Skeletal muscle tissue (tissue), 4 donors: ENCODE measurements around the gene THSD4. TPM values are rescaled to one million over a fixed set of nuclear protein-coding genes. Genes with fewer than 3 reads are reported as not detected.

ENCODE experiments used
- H3K27ac ChIP-seq: one replicate; pipeline ENCODE4 v1.7.0; 2013; ENCODE audit warnings: mild to moderate bottlenecking, low read depth, low read length, inconsistent platforms
- H3K27me3 ChIP-seq, 3 donors: one replicate each; pipeline ENCODE4 v1.7.0; 2013; ENCODE audit warnings: low read length in 3 of 3; ENCODE audit not compliant: control insufficient read depth in 3 of 3, insufficient read depth in 3 of 3
- H3K36me3 ChIP-seq, 3 donors: one replicate each; pipeline ENCODE4 v1.7.0; 2013; ENCODE audit warnings: low read length in 3 of 3; ENCODE audit not compliant: control insufficient read depth in 3 of 3, insufficient read depth in 3 of 3
- H3K4me1 ChIP-seq, 3 donors: one replicate each; pipeline ENCODE4 v1.7.0; 2013; ENCODE audit warnings: low read length in 3 of 3, mild to moderate bottlenecking in 3 of 3; ENCODE audit not compliant: control insufficient read depth in 3 of 3, insufficient read depth in 3 of 3
- H3K4me3 ChIP-seq, 3 donors: one replicate each; pipeline ENCODE4 v1.7.0; 2013; ENCODE audit warnings: low read length in 3 of 3
- H3K9ac ChIP-seq, 3 donors: one replicate each; pipeline ENCODE4 v1.7.0; 2013; ENCODE audit warnings: low read length in 3 of 3, mild to moderate bottlenecking in 3 of 3, moderate library complexity in 2 of 3, low read depth in 1 of 3
- H3K9me3 ChIP-seq, 3 donors: one replicate each; pipeline ENCODE4 v1.7.0; 2013; ENCODE audit warnings: low read length in 3 of 3; ENCODE audit not compliant: control insufficient read depth in 3 of 3
- total RNA-seq: library from RNA; depleted of rRNA; stranded (reverse); fragments of >200 nt; gene quantifications from one replicate; pipeline ENCODE4 v1.2.3, GENCODE V29; 2014
- donor health status: Osteomylitis.

Gene THSD4
- total RNA-seq, 1 donor from 2014 or later = 15.7 TPM

DNA sequence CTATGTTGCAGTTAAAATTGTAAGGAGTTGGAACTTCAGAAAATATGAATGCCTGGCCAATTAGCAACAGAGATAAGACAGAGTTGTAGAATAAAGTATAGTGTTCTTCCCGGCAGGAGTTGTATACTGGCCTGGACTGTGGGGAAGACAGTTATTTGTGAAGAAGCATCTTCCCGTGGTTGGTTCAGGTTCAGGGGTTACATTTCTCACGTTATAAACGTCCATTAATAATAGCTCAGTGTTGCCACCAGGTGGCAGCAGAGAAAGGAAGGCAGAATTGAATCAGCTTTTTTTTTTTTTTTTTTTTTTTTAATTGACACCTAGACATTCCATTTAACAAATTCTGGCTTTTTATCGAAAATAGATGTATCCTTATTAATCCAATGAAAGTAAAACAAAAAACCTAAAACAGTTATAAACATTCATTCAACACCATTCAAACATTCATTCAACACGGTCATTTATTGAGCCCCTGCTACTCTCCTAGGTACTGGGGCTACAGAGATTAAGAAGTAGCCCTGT, 628.7 kb downstream of the THSD4 start:
- Histone ChIP-seq H3K4me3 (no peak overlapping the region), H3K27me3 (no peaks in the 10 kb centered on the region), H3K36me3 (no peaks in the 10 kb centered on the region), H3K4me1 (no peaks in the 10 kb centered on the region), H3K27ac (no peak overlapping the region), H3K9ac (no peak overlapping the region), H3K9me3 (no peaks in the 10 kb centered on the region)

GRCh38 chr15:71746719-71747118, 631.4 kb downstream of the THSD4 start:
- Histone ChIP-seq H3K4me3 (no peak overlapping the region), H3K9ac (no peak overlapping the region), H3K9me3 (no peaks in the 10 kb centered on the region), H3K27me3 (no peaks in the 10 kb centered on the region), H3K27ac (no peak overlapping the region), H3K4me1 (no peaks in the 10 kb centered on the region), H3K36me3 (no peaks in the 10 kb centered on the region)

GRCh38 chr15:71747128-71748083, 632.1 kb downstream of the THSD4 start:
- no peak overlapping the region for H3K4me3 ChIP-seq
- no peak overlapping the region for H3K27ac ChIP-seq
- no peaks in the 10 kb centered on the region for H3K36me3 ChIP-seq
- no peaks in the 10 kb centered on the region for H3K4me1 ChIP-seq
- no peaks in the 10 kb centered on the region for H3K27me3 ChIP-seq
- H3K9me3 ChIP-seq = no peaks in the 10 kb centered on the region
- no peak overlapping the region for H3K9ac ChIP-seq

GRCh38 chr15:71748293-71748718, 633.0 kb downstream of the THSD4 start:
- H3K4me1 ChIP-seq = no peaks in the 10 kb centered on the region
- no peaks in the 10 kb centered on the region for H3K27me3 ChIP-seq
- H3K27ac ChIP-seq = no peak overlapping the region
- no peaks in the 10 kb centered on the region for H3K36me3 ChIP-seq
- H3K4me3 ChIP-seq = no peak overlapping the region
- no peaks in the 10 kb centered on the region for H3K9me3 ChIP-seq
- H3K9ac ChIP-seq = no peak overlapping the region

DNA sequence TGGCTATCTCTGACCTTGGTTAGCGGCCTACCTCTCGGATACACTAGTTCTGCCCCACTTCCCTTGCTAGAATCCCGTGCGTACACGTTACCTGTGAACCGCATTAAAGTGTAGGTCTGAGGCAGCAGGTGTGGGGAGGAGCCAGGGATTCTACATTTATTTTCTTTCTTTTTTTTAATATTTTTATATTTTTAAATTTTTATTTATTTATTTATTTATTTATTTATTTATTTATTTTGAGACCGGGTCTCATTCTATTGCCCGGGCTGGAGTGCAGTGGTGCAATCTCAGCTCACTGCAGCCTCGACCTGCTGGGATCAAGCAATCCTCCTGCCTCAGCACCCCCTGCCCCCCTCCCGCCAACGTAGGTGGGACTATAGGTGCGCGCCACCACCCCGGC, 634.2 kb downstream of the THSD4 start:
- no peak overlapping the region for H3K9ac ChIP-seq
- no peaks in the 10 kb centered on the region for H3K4me1 ChIP-seq
- H3K36me3 ChIP-seq = no peaks in the 10 kb centered on the region
- H3K27me3 ChIP-seq = no peaks in the 10 kb centered on the region
- H3K4me3 ChIP-seq = no peak overlapping the region
- H3K27ac ChIP-seq = no peak overlapping the region
- no peaks in the 10 kb centered on the region for H3K9me3 ChIP-seq

- Histone ChIP-seq H3K9ac (no peak overlapping the region), H3K36me3 (no peaks in the 10 kb centered on the region), H3K27ac (no peak overlapping the region), H3K27me3 (no peaks in the 10 kb centered on the region), H3K4me3 (no peak overlapping the region), H3K4me1 (no peaks in the 10 kb centered on the region), H3K9me3 (no peaks in the 10 kb centered on the region)
Observed at GRCh38 chr15:71752128-71752527, 636.9 kb downstream of the THSD4 start.

DNA sequence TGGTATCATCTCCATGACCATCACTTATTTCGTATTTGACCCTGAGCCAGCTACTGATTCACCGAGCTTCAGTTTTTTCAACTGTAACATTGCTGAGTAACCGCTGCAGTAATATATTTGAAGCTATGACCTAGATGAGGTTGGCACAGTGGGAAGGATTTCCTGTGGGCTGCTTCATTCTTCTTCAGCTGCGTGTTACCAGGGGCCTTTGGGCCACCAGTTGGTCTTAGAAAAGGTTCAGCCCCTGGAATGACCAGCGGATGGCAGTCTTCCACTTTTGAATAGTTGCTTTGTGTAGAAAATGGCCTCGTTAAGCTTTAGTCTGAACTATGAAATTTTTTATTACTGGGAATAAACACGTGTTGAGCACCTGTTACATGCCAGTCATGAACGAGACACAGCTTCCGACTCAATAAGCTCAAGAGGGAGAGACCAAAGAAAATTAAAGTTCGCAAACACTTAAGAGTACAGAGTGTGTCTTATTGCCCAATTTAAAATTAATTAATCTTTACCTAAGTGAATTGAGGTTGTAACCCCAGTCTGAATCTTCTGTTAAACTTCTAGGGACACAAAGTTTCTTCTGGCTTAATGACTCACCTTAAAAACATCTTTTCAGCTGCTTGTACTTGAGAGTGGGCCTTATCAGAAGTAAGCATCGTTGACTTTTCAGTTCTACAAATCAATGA, 637.5 kb downstream of the THSD4 start:
- H3K4me1 ChIP-seq = no peaks in the 10 kb centered on the region
- H3K27ac ChIP-seq = no peak overlapping the region
- H3K36me3 ChIP-seq = no peaks in the 10 kb centered on the region
- H3K9ac ChIP-seq = no peak overlapping the region
- no peak overlapping the region for H3K4me3 ChIP-seq
- no peaks in the 10 kb centered on the region for H3K9me3 ChIP-seq
- no peaks in the 10 kb centered on the region for H3K27me3 ChIP-seq

DNA sequence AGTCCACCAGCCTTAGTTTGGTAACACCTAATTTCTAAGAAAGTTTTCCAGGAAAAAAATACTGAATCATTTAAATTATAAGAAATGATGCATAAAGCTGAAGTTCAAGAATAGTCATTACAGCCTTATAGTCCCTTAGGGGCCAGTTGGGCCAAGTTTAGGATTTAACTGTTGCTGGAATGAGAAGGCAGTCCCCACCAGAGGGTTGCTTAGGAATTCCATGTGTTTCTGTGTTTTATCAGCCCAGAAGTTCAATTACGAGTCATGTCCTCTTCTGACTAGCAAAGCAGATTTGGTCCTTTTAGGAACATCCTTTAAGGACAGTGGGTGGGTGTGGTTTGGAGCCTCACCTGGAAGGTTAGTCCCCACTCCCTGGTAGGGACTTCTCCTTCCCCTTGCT, 638.1 kb downstream of the THSD4 start:
- Histone ChIP-seq H3K4me1 (no peaks in the 10 kb centered on the region), H3K27me3 (no peaks in the 10 kb centered on the region), H3K36me3 (no peaks in the 10 kb centered on the region), H3K9ac (no peak overlapping the region), H3K9me3 (no peaks in the 10 kb centered on the region), H3K27ac (no peak overlapping the region), H3K4me3 (no peak overlapping the region)

GRCh38 chr15:71754660-71755059, 639.4 kb downstream of the THSD4 start:
- no peak overlapping the region for H3K27ac ChIP-seq
- no peak overlapping the region for H3K4me3 ChIP-seq
- no peaks in the 10 kb centered on the region for H3K36me3 ChIP-seq
- H3K9me3 ChIP-seq = no peaks in the 10 kb centered on the region
- H3K4me1 ChIP-seq = no peaks in the 10 kb centered on the region
- H3K27me3 ChIP-seq = no peaks in the 10 kb centered on the region
- H3K9ac ChIP-seq = no peak overlapping the region
